Stomach (tissue), 9 donors: ENCODE results near the gene C6orf15. TPM values are rescaled to one million over a fixed set of nuclear protein-coding genes. Genes with fewer than 3 reads are reported as not detected.
"Not testable (repeated sequence)": the region's sequence is repeated elsewhere in the genome, so short reads cannot be mapped to it uniquely, and the experiment has no call there.

ENCODE experiments used
- DNase-seq, 2 donors: peaks; one replicate each; pipeline versions ENCODE4 v3.0.0 to v3.0.0-alpha.2; 2013 to 2019
- H3K27ac ChIP-seq, 5 donors: fragments of 200-600 bp in 4 of 5; sonication (generic) in 4 of 5; one replicate each; pipeline ENCODE4 v1.5.1; 2013 to 2019; ENCODE audit warnings: mild to moderate bottlenecking in 1 of 5, moderate library complexity in 1 of 5
- H3K27me3 ChIP-seq, 3 donors: fragments of 200-600 bp; sonication (generic); one replicate each; pipeline ENCODE4 v1.5.1; 2017 to 2019; ENCODE audit warnings: mixed run types in 1 of 3
- H3K36me3 ChIP-seq, 4 donors: fragments of 200-600 bp; sonication (generic); 1 replicate in 3 of 4; 2 replicates in 1 of 4; pipeline ENCODE4 v1.5.1; 2016 to 2019
- H3K4me1 ChIP-seq, 4 donors: fragments of 200-600 bp; sonication (generic); one replicate each; pipeline ENCODE4 v1.5.1; 2016 to 2019
- H3K4me3 ChIP-seq, 4 donors: fragments of 200-600 bp; sonication (generic) in 3 of 4; one replicate each; pipeline ENCODE4 v1.5.1; 2016 to 2019; ENCODE audit warnings: mild to moderate bottlenecking in 1 of 4
- H3K9me3 ChIP-seq, 4 donors: fragments of 200-600 bp; sonication (generic); one replicate each; pipeline ENCODE4 v1.5.1; 2016 to 2019
- CTCF ChIP-seq, 7 experiments: fragments of 450-650 bp in 4 of 7; fragments of 200-600 bp in 3 of 7; sonication (generic) in 3 of 7; IDR thresholded peaks; one replicate each; pipeline ENCODE4 v1.5.1; 2016 to 2019; ENCODE audit warnings: antibody characterized with exemption in 7 of 7, control low read depth in 2 of 7, mild to moderate bottlenecking in 1 of 7
- EP300 ChIP-seq: sonication (generic); formaldehyde crosslinking; IDR thresholded peaks from one replicate; pipeline ENCODE4 v1.6.1; 2017; ENCODE audit warnings: antibody characterized with exemption
- POLR2A ChIP-seq, 4 donors: fragments of 450-650 bp; IDR thresholded peaks; one replicate each; pipeline ENCODE4 v1.6.1; 2016; ENCODE audit warnings: antibody characterized with exemption in 4 of 4, control low read depth in 2 of 4, mild to moderate bottlenecking in 1 of 4, moderate library complexity in 1 of 4
- POLR2AphosphoS5 ChIP-seq, 3 donors: sonication (generic); formaldehyde crosslinking; IDR thresholded peaks; one replicate each; pipeline ENCODE4 v1.6.1; 2016; ENCODE audit warnings: antibody characterized with exemption in 3 of 3
- WGBS, 5 donors: extraction: QIAGEN DNeasy Blood & Tissue Kit in 3 of 5; methylation state at CpG; one replicate each; pipeline versions ENCODE4 v1.1.5 to v1.1.7; 2013 to 2018; 5-methylcytosine and 5-hydroxymethylcytosine counted together
- intact Hi-C: fragments of 100-400 bp; cut with DNase I; formaldehyde crosslinking; loops from one replicate; pipeline ENCODE4 v1.15.1; 2023; ENCODE audit warnings: low total_unique reads
- polyA plus RNA-seq, 3 donors: library from polyadenylated mRNA; stranded (reverse); fragments of 200-250 nt; gene quantifications; one replicate each; pipeline ENCODE4 v1.2.3, GENCODE V29; 2013
- total RNA-seq, 5 donors: library from RNA; depleted of rRNA; stranded (reverse); fragments of >200 nt; gene quantifications; one replicate each; pipeline versions ENCODE4 v1.1.0 to v1.2.3, GENCODE V29; 2014 to 2016
- donor health status: healthy with polysubstance abuse.
- donor health status: Bipolar disorder and iron deficiency.
- donor health status: healthy.

C6orf15 gene
- total and polyA plus RNA-seq, 8 donors: not detected

- Histone ChIP-seq H3K27ac (no peak overlapping the region), H3K4me3 (no peak overlapping the region), H3K9me3 (no peaks in the 10 kb centered on the region), H3K4me1 (peaks cover 0 to 22% (median 9%) of the 10 kb centered on the region in 4 donors), H3K27me3 (no peaks in the 10 kb centered on the region), H3K36me3 (no peaks in the 10 kb centered on the region)
- 24 to 35% (median 32%) methylated on average over 6 of the region's 6 CpGs for WGBS, 5 donors
- TF ChIP-seq POLR2AphosphoS5 (IDR thresholded peaks at IDR 0.05) (peak in 1 of 3 donors; percentile 46), POLR2A (IDR thresholded peaks at IDR 0.05) (no peak), EP300 (no peak), CTCF (IDR thresholded peaks at IDR 0.05) (peak in 5 of 7 experiments; percentile 0 to 54 (median 34))
- intact Hi-C loops: loop anchor here (10.0 kb wide), 1 partner anchor 236 kb away; no protein-coding TSS in a partner anchor
- peak; percentile 41 to 91 for DNase-seq
Measured at GRCh38 chr6:31070711-31071197, 41.6 kb downstream of the C6orf15 start.

- 40 to 48% (median 46%) methylated on average over 13 of the region's 13 CpGs for WGBS, 5 donors
- Histone ChIP-seq H3K27ac (no peak overlapping the region), H3K27me3 (no peaks in the 10 kb centered on the region), H3K9me3 (no peaks in the 10 kb centered on the region), H3K4me3 (no peak overlapping the region), H3K36me3 (no peaks in the 10 kb centered on the region), H3K4me1 (peaks cover 0 to 22% (median 9%) of the 10 kb centered on the region in 4 donors)
- TF ChIP-seq CTCF (IDR thresholded peaks at IDR 0.05) (peak in 5 of 7 experiments; percentile 80 to 96 (median 87)), POLR2AphosphoS5 (IDR thresholded peaks at IDR 0.05) (peak in 1 of 3 donors; percentile 73), EP300 (no peak), POLR2A (IDR thresholded peaks at IDR 0.05) (no peak)
- DNase-seq: peak; percentile 82 to 92
- intact Hi-C loops: no loop called here
Measured at GRCh38 chr6:31068669-31069340, 43.6 kb downstream of the C6orf15 start.

GRCh38 chr6:31067891-31068668 is 44.3 kb downstream of the C6orf15 start:
- H3K4me1 ChIP-seq: peaks cover 0 to 18% (median 7%) of the 10 kb centered on the region in 4 donors
- WGBS, 5 donors: 61 to 93% (median 87%) methylated on average over 3 to 7 of the region's 11 CpGs
- DNase-seq, intact Hi-C loops, H3K27ac ChIP-seq, H3K4me3 ChIP-seq, H3K9me3 ChIP-seq, H3K36me3 ChIP-seq, H3K27me3 ChIP-seq: not testable (repeated sequence)

GRCh38 chr6:31067028-31067427 is 45.3 kb downstream of the C6orf15 start:
- intact Hi-C loops, DNase-seq, H3K36me3 ChIP-seq, H3K4me1 ChIP-seq, H3K27me3 ChIP-seq, H3K27ac ChIP-seq, H3K4me3 ChIP-seq, H3K9me3 ChIP-seq: not testable (repeated sequence)
- 82 to 94% (median 87%) methylated on average over 7 to 24 of the region's 32 CpGs for WGBS, 5 donors

- WGBS, 5 donors: 49 to 79% (median 62%) methylated on average over 2 of the region's 2 CpGs
- TF ChIP-seq POLR2A (IDR thresholded peaks at IDR 0.05): no peak
- TF ChIP-seq EP300: no peak
- no peak for TF ChIP-seq CTCF (IDR thresholded peaks at IDR 0.05)
- no peak for TF ChIP-seq POLR2AphosphoS5 (IDR thresholded peaks at IDR 0.05)
- intact Hi-C loops: no loop called here
- Histone ChIP-seq H3K27ac (no peak overlapping the region), H3K9me3 (no peaks in the 10 kb centered on the region), H3K36me3 (no peaks in the 10 kb centered on the region), H3K4me1 (peaks cover 0 to 9% (median 0%) of the 10 kb centered on the region in 4 donors), H3K4me3 (no peak overlapping the region), H3K27me3 (no peaks in the 10 kb centered on the region)
- no peak for DNase-seq
Measured at GRCh38 chr6:31065556-31065955, 46.8 kb downstream of the C6orf15 start.
